Left ventricle myocardium inferior (tissue), 1 donor: ENCODE data around the gene ARL4A. TPM values are rescaled to one million over a fixed set of nuclear protein-coding genes. Genes with fewer than 3 reads are reported as not detected.

Experiments used
- DNase-seq: peaks from one replicate; pipeline ENCODE4 v3.0.0-alpha.2; 2020
- H3K27ac ChIP-seq: fragments of 200-600 bp; replicated peaks from 2 replicates; pipeline ENCODE4 v1.8.0; 2021
- H3K27me3 ChIP-seq: fragments of 200-600 bp; 2 replicates; pipeline ENCODE4 v1.8.0; 2021; ENCODE audit warnings: low read depth
- H3K36me3 ChIP-seq: fragments of 200-600 bp; 2 replicates; pipeline ENCODE4 v1.8.0; 2021
- H3K4me1 ChIP-seq: fragments of 200-600 bp; 2 replicates; pipeline ENCODE4 v1.8.0; 2021
- H3K4me3 ChIP-seq: fragments of 200-600 bp; 2 replicates; pipeline ENCODE4 v1.8.0; 2021; ENCODE audit warnings: mild to moderate bottlenecking, moderate library complexity
- H3K9me3 ChIP-seq: fragments of 200-600 bp; replicated peaks from 2 replicates; pipeline ENCODE4 v1.8.0; 2021
- intact Hi-C: fragments of 100-400 bp; cut with micrococcal nuclease; formaldehyde crosslinking; loops from one replicate; pipeline ENCODE4 v1.11.0; 2022
- total RNA-seq: library from RNA; stranded (reverse); fragmentation: NEBNext Ultra II Directional; extraction: Animal tissue kit (Norgen Biotek cat#: 25700); gene quantifications from one replicate; pipeline ENCODE4 v1.2.1, GENCODE V29; 2021
- TF ChIP-seq, protein P1 (sequence below): fragments of 200-600 bp; IDR thresholded peaks from 2 replicates; pipeline ENCODE4 v1.8.0; 2021; ENCODE audit warnings: antibody characterized with exemption, mild to moderate bottlenecking, borderline replicate concordance
- donor health status: DM: no; HTN: yes; CAD: no; lungs with severe emphysema.

ARL4A gene
- total RNA-seq, 1 donor from 2014 or later, result 11.5 TPM

DNA sequence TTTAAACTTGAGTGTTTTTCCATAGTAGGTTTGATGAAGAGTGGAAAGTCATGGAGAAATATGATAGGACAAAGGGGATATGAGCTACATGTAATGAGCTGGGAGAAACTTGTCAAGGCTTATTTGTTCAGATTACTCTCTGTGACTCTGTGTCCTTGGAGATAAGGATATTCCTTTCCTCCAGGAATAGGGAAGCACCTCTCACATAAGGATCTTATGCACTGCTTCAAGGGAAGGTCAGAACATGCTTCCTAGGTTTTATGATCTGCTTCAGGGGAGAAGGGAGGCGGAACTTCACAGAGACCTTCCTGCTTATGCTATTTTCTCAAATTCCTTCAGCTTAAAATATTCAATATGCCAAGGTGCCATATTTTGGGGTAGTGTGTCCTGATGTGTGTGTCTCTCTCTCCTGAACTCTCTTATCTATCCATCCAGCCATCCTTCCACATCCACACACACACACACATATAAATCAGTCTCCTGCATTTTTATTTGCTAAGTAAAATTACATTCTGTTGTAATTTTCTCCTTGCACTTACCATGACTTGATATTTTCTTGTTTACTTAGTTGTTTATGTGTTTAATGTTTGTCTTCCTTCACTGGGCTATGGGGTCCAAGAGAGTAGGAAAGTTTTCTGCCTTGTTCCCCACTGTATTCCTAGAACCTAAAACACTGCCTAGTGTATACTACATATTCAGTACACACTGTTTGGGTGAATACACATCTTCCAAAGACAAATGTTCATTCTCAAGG, 26.4 kb downstream of the ARL4A start:
- H3K4me1 ChIP-seq, result peaks cover 34% of the 10 kb centered on the region
- H3K4me3 ChIP-seq, result no peak overlapping the region
- H3K27me3 ChIP-seq, result no peaks in the 10 kb centered on the region
- no peak overlapping the region for H3K27ac ChIP-seq
- no peaks in the 10 kb centered on the region for H3K36me3 ChIP-seq
- H3K9me3 ChIP-seq, result no peaks in the 10 kb centered on the region
- TF ChIP-seq, protein P1, sequence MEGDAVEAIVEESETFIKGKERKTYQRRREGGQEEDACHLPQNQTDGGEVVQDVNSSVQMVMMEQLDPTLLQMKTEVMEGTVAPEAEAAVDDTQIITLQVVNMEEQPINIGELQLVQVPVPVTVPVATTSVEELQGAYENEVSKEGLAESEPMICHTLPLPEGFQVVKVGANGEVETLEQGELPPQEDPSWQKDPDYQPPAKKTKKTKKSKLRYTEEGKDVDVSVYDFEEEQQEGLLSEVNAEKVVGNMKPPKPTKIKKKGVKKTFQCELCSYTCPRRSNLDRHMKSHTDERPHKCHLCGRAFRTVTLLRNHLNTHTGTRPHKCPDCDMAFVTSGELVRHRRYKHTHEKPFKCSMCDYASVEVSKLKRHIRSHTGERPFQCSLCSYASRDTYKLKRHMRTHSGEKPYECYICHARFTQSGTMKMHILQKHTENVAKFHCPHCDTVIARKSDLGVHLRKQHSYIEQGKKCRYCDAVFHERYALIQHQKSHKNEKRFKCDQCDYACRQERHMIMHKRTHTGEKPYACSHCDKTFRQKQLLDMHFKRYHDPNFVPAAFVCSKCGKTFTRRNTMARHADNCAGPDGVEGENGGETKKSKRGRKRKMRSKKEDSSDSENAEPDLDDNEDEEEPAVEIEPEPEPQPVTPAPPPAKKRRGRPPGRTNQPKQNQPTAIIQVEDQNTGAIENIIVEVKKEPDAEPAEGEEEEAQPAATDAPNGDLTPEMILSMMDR, result no peak
- no peak for DNase-seq
- intact Hi-C loops, result no loop called here

DNA sequence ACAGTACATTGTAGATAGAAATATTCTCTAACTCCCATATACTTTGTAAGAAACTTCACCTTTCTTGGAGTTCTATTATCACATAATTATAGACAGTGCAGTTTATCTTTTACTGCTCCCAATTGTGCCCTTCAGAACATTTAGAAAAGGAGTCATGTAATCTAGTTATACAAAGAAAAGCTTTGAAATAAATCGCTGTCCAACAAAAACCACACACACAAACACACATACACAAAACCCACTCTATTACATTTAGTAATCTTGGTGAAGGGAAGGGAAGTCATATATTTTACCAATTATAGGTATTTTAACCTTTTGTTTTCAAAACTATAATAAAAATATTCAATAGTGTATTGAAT, 26.9 kb downstream of the ARL4A start:
- no peaks in the 10 kb centered on the region for H3K36me3 ChIP-seq
- no peaks in the 10 kb centered on the region for H3K9me3 ChIP-seq
- TF ChIP-seq, protein P1, result no peak
- no peak overlapping the region for H3K4me3 ChIP-seq
- intact Hi-C loops, result no loop called here
- H3K27me3 ChIP-seq, result no peaks in the 10 kb centered on the region
- no peak overlapping the region for H3K27ac ChIP-seq
- H3K4me1 ChIP-seq, result peaks cover 40% of the 10 kb centered on the region
- no peak for DNase-seq

DNA sequence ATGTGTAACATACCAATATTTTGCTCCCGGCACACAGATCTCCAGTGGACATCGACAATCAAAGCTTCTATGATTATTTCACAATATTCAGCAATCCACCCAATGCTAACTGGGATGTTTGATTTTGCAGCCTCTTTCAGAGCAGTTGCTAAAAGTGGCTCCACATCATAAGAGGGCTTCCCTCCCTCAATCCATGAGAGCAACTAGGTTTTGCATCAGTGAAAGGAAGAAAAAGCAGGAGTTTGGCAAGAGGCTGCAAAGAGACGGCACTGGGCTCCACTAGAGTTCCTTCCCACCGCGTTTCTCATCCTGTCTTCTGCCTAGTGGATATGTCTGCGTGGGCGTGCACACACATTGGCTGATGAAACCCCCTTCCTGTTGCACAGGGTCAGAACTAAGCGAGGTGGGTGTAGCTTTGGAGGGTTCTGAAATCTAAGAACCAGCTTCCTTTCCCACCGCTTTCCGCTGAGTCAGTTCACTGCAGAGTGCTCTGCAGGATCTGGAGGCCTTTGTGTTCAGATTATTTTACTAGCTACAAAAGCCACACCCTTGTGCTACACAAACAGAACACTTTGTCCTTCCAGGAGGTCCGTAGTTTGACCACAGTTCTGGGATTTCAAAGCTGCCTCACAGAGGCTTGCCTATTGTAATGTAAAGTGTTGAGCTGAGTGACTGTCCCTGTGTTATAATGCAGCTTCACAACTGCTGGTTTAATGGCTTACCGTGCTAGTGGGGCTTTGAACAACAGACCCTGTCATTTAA, 28.1 kb downstream of the ARL4A start:
- DNase-seq, result peak; percentile 67
- Histone ChIP-seq H3K4me3 (peak overlapping the region; percentile 38), H3K27ac (peak overlapping the region; percentile 89), H3K4me1 (peaks cover 49% of the 10 kb centered on the region), H3K9me3 (no peaks in the 10 kb centered on the region), H3K27me3 (no peaks in the 10 kb centered on the region), H3K36me3 (no peaks in the 10 kb centered on the region)
- TF ChIP-seq, protein P1, result no peak
- intact Hi-C loops, result no loop called here

DNA sequence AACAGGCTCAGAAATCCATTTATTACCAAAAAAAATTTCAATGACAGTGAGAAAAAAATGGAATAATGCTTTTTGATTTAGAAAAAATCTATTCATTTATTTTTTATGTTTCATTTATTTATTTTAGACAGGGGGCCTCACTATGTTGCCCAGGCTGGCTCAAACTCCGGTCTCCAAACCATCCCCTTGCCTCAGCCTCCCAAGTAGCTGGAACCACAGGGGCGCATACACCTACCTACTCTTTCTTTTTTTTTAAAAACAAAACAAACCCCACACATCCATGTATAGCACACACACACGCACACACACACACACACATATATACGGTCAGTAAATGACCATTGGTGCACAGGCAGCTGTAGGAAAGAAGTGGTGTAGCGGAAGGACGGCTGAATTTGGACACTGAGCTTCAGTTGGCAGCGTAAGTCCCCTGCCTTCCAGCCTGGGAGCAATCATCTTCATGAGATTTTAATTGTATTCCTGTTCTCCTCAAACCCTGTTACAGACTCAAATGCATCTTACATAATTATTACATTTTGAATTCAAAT, 28.8 kb downstream of the ARL4A start:
- Histone ChIP-seq H3K9me3 (no peaks in the 10 kb centered on the region), H3K36me3 (no peaks in the 10 kb centered on the region), H3K4me3 (peak overlapping the region; percentile 38), H3K4me1 (peaks cover 51% of the 10 kb centered on the region), H3K27me3 (no peaks in the 10 kb centered on the region), H3K27ac (peak overlapping the region; percentile 89)
- no peak for DNase-seq
- intact Hi-C loops, result no loop called here
- TF ChIP-seq, protein P1, result no peak

DNA sequence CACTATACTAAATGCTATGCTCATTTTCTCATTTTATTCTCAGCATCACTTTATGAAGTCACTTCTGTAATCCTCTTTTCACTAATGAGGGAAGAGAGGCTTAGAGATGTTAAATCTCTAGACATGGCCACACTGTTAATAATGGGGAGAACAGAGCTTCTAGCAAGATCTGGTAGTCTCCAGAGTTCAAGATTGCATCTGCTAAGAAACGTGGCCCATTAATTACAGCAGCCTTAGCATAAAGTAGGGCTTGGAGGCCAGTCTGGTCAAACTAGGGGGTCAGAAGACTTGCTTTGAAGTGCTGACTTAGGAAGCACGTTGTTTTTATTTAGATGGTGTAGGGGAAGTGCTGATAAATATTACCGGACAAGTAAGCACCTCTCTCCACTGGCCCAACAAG, 29.3 kb downstream of the ARL4A start:
- no peaks in the 10 kb centered on the region for H3K9me3 ChIP-seq
- TF ChIP-seq, protein P1, result no peak
- H3K27ac ChIP-seq, result peak overlapping the region; percentile 89
- no peaks in the 10 kb centered on the region for H3K27me3 ChIP-seq
- intact Hi-C loops, result no loop called here
- H3K4me1 ChIP-seq, result peaks cover 51% of the 10 kb centered on the region
- H3K36me3 ChIP-seq, result no peaks in the 10 kb centered on the region
- no peak overlapping the region for H3K4me3 ChIP-seq
- no peak for DNase-seq
